IMR-90 (cell line): ENCODE data around the gene EXOC6. TPM values are rescaled to one million over a fixed set of nuclear protein-coding genes. Genes with fewer than 3 reads are reported as not detected.

Source experiments
- ATAC-seq: fragments of 200-7000 bp; cut with Tn5 transposase; 2 replicates; pipeline ENCODE4 v1.9.1; 2020; ENCODE audit warnings: low read depth, mild to moderate bottlenecking, moderate library complexity
- BruUV-seq: library from RNA; stranded (reverse); fragments of 400-500 nt; replicated peaks from 2 replicates; lab custom pipeline; 2021; lab: Mats Ljungman, UMichigan
- CTCF ChIA-PET: fragments of 300-600 bp; formaldehyde crosslinking; extraction: SDS; loops from one replicate; lab custom pipeline; 2021; ENCODE audit warnings: antibody characterized with exemption; lab: Yijun Ruan, JAX
- POLR2A ChIA-PET: fragments of 300-600 bp; sonication (Branson Sonifier 250); formaldehyde crosslinking; loops from one replicate; lab custom pipeline; 2022; ENCODE audit warnings: antibody characterized with exemption; ENCODE audit not compliant: unreplicated experiment; lab: Charles Lee
- DNase-seq: peaks from one replicate; pipeline ENCODE4 v3.0.0; 2013
- H2AFZ ChIP-seq: replicated peaks from 2 replicates; pipeline ENCODE3; 2013; ENCODE audit warnings: low read length, mild to moderate bottlenecking; ENCODE audit not compliant: poor library complexity
- H2AK5ac ChIP-seq: 2 replicates; pipeline ENCODE4 v1.6.1; 2013; ENCODE audit warnings: low read depth, low read length, inconsistent platforms
- H2AK9ac ChIP-seq: replicated peaks from 2 replicates; pipeline ENCODE3; 2013; ENCODE audit warnings: mild to moderate bottlenecking, low read depth, low read length, moderate library complexity; ENCODE audit not compliant: poor library complexity
- H2BK120ac ChIP-seq: 2 replicates; pipeline ENCODE4 v1.6.1; 2013; ENCODE audit warnings: low read depth, low read length, inconsistent platforms
- H2BK15ac ChIP-seq: 3 replicates; pipeline ENCODE4 v1.6.1; 2013; ENCODE audit warnings: low read depth, low read length, inconsistent platforms
- H2BK20ac ChIP-seq: 2 replicates; pipeline ENCODE4 v1.6.1; 2013; ENCODE audit warnings: low read depth, mild to moderate bottlenecking, inconsistent platforms, low read length, moderate library complexity
- H2BK5ac ChIP-seq: 2 replicates; pipeline ENCODE4 v1.6.1; 2013; ENCODE audit warnings: mild to moderate bottlenecking, low read depth, low read length, inconsistent platforms; ENCODE audit not compliant: poor library complexity, severe bottlenecking
- H3K14ac ChIP-seq: replicated peaks from 2 replicates; pipeline ENCODE4 v1.6.1; 2013; ENCODE audit warnings: low read depth, low read length, inconsistent platforms
- H3K18ac ChIP-seq: 2 replicates; pipeline ENCODE4 v1.6.1; 2013; ENCODE audit warnings: low read depth, low read length, control low read depth
- H3K23ac ChIP-seq: 2 replicates; pipeline ENCODE4 v1.6.1; 2013; ENCODE audit warnings: low read depth, low read length, inconsistent platforms
- H3K27ac ChIP-seq: 2 replicates; pipeline ENCODE4 v1.5.1; 2013; ENCODE audit warnings: mild to moderate bottlenecking, control low read depth, low read length; ENCODE audit not compliant: insufficient read depth
- H3K27me3 ChIP-seq: 2 replicates; pipeline ENCODE4 v1.6.1; 2013; ENCODE audit warnings: low read length; ENCODE audit not compliant: control insufficient read depth, insufficient read depth
- H3K36me3 ChIP-seq: 2 replicates; pipeline ENCODE4 v1.6.1; 2013; ENCODE audit warnings: low read length, mixed read lengths; ENCODE audit not compliant: control insufficient read depth, insufficient read depth
- H3K4ac ChIP-seq: 2 replicates; pipeline ENCODE4 v1.6.1; 2013; ENCODE audit warnings: low read depth, low read length, inconsistent platforms
- H3K4me1 ChIP-seq: 2 replicates; pipeline ENCODE4 v1.6.1; 2013; ENCODE audit warnings: low read length, mixed read lengths; ENCODE audit not compliant: control insufficient read depth, insufficient read depth
- H3K4me2 ChIP-seq: 2 replicates; pipeline ENCODE4 v1.6.1; 2013; ENCODE audit warnings: low read depth, mild to moderate bottlenecking, control low read depth, low read length, moderate library complexity
- H3K4me3 ChIP-seq: 2 replicates; pipeline ENCODE4 v1.5.1; 2013; ENCODE audit warnings: low read depth, mild to moderate bottlenecking, control low read depth, low read length, moderate library complexity; ENCODE audit not compliant: insufficient read depth
- H3K56ac ChIP-seq: 2 replicates; pipeline ENCODE4 v1.6.1; 2013; ENCODE audit warnings: low read length, inconsistent platforms; ENCODE audit not compliant: insufficient read depth; ENCODE audit errors: extremely low read depth
- H3K79me1 ChIP-seq, 2 experiments: 2 replicates each; pipeline ENCODE4 v1.6.1; 2013; ENCODE audit warnings: low read length in 2 of 2, inconsistent platforms in 1 of 2, low read depth in 1 of 2
- H3K9ac ChIP-seq: 2 replicates; pipeline ENCODE4 v1.6.1; 2013; ENCODE audit warnings: low read depth, low read length, control low read depth
- H3K9me1 ChIP-seq: 2 replicates; pipeline ENCODE4 v1.6.1; 2013; ENCODE audit warnings: low read length, inconsistent platforms; ENCODE audit not compliant: insufficient read depth
- H3K9me3 ChIP-seq: 2 replicates; pipeline ENCODE4 v1.6.1; 2013; ENCODE audit warnings: low read length; ENCODE audit not compliant: control insufficient read depth, insufficient read depth
- H4K20me1 ChIP-seq: 2 replicates; pipeline ENCODE4 v1.6.1; 2013; ENCODE audit warnings: low read length, inconsistent platforms; ENCODE audit not compliant: insufficient read depth
- H4K5ac ChIP-seq: 2 replicates; pipeline ENCODE4 v1.6.1; 2013; ENCODE audit warnings: mild to moderate bottlenecking, low read depth, low read length, control low read depth
- H4K8ac ChIP-seq, 2 experiments: 2 replicates each; pipeline ENCODE4 v1.6.1; 2013; ENCODE audit warnings: low read depth in 2 of 2, low read length in 2 of 2, control low read depth in 1 of 2, inconsistent platforms in 1 of 2
- H4K91ac ChIP-seq: 2 replicates; pipeline ENCODE4 v1.6.1; 2013; ENCODE audit warnings: low read depth, low read length, inconsistent platforms; ENCODE audit not compliant: insufficient read depth
- BHLHE40 ChIP-seq: fragments of 150-350 bp; IDR thresholded peaks from 2 replicates; pipeline ENCODE4 v1.6.1; 2016; ENCODE audit warnings: mild to moderate bottlenecking, low read depth, low read length
- CEBPB ChIP-seq: IDR thresholded peaks from 2 replicates; pipeline ENCODE4 v1.6.1; 2012; ENCODE audit warnings: low read depth, low read length, improper control_type of control experiment
- CHD1 ChIP-seq: IDR thresholded peaks from 2 replicates; pipeline ENCODE4 v1.6.1; 2012; ENCODE audit warnings: low read depth, low read length, improper control_type of control experiment
- CTCF ChIP-seq: conservative IDR thresholded peaks from 2 replicates; pipeline ENCODE4 v1.5.1; 2012; ENCODE audit warnings: mild to moderate bottlenecking, low read depth, low read length, improper control_type of control experiment
- ELK1 ChIP-seq: fragments of 150-350 bp; IDR thresholded peaks from 2 replicates; pipeline ENCODE4 v1.6.1; 2016; ENCODE audit warnings: low read depth, mild to moderate bottlenecking, low read length, moderate library complexity, borderline replicate concordance
- FOS ChIP-seq: fragments of 150-350 bp; IDR thresholded peaks from 2 replicates; pipeline ENCODE4 v1.6.1; 2016; ENCODE audit warnings: low read depth, low read length
- MAFK ChIP-seq: IDR thresholded peaks from 2 replicates; pipeline ENCODE4 v1.6.1; 2012; ENCODE audit warnings: low read depth, low read length, improper control_type of control experiment
- MAZ ChIP-seq: IDR thresholded peaks from 2 replicates; pipeline ENCODE4 v1.6.1; 2012; ENCODE audit warnings: low read depth, mild to moderate bottlenecking, low read length, improper control_type of control experiment, moderate library complexity, borderline replicate concordance
- MXI1 ChIP-seq: IDR thresholded peaks from 2 replicates; pipeline ENCODE4 v1.6.1; 2012; ENCODE audit warnings: low read depth, mild to moderate bottlenecking, low read length, moderate library complexity, borderline replicate concordance
- NFE2L2 ChIP-seq: fragments of 150-350 bp; IDR thresholded peaks from 2 replicates; pipeline ENCODE4 v1.6.1; 2016; ENCODE audit warnings: low read depth, mild to moderate bottlenecking, low read length
- POLR2A ChIP-seq: IDR thresholded peaks from 2 replicates; pipeline ENCODE4 v1.6.1; 2012; ENCODE audit warnings: mild to moderate bottlenecking, low read depth, low read length
- RAD21 ChIP-seq: IDR thresholded peaks from 2 replicates; pipeline ENCODE4 v1.6.1; 2012; ENCODE audit warnings: low read length, improper control_type of control experiment
- RCOR1 ChIP-seq: IDR thresholded peaks from 2 replicates; pipeline ENCODE4 v1.6.1; 2012; ENCODE audit warnings: mild to moderate bottlenecking, low read length, improper control_type of control experiment; ENCODE audit not compliant: insufficient replicate concordance
- RFX5 ChIP-seq: IDR thresholded peaks from 2 replicates; pipeline ENCODE4 v1.8.0; 2012; ENCODE audit warnings: low read depth, mild to moderate bottlenecking, low read length, moderate library complexity
- SMC3 ChIP-seq: fragments of 150-350 bp; IDR thresholded peaks from 2 replicates; pipeline ENCODE4 v1.6.1; 2016; ENCODE audit warnings: low read depth, mild to moderate bottlenecking, antibody characterized with exemption, low read length, moderate library complexity
- USF2 ChIP-seq: fragments of 150-350 bp; IDR thresholded peaks from 2 replicates; pipeline ENCODE4 v1.6.1; 2017; ENCODE audit warnings: mild to moderate bottlenecking, antibody characterized with exemption, low read length, low read depth
- WGBS, 2 experiments: methylation state at CpG; one replicate each; pipeline versions ENCODE4 v1.1.5 to v1.1.7; 2013; ENCODE audit warnings: missing lambda C conversion rate in 2 of 2; ENCODE audit not compliant: insufficient read length in 1 of 2; ENCODE audit errors: extremely low coverage in 2 of 2; 5-methylcytosine and 5-hydroxymethylcytosine counted together
- dilution Hi-C: fragments of 300-500 bp; cut with HindIII; formaldehyde crosslinking; loops from one replicate; pipeline ENCODE4 v1.14.3; 2018; ENCODE audit warnings: low sequenced_read_pairs; ENCODE audit not compliant: unreplicated experiment
- in situ Hi-C: fragments of 300-500 bp; cut with MboI; formaldehyde crosslinking; loops from 3 replicates; pipeline ENCODE4 v1.14.3; 2019; ENCODE audit warnings: low sequenced_read_pairs, inconsistent platforms, mixed read lengths
- intact Hi-C: fragments of 100-400 bp; cut with micrococcal nuclease; formaldehyde crosslinking; loops from 2 replicates; pipeline ENCODE4 v1.10.0; 2022
- polyA plus RNA-seq, 3 experiments: library from polyadenylated mRNA; depleted of rRNA; stranded (reverse); fragments of >200 nt; gene quantifications; 2 replicates each; pipeline ENCODE4 v1.2.3, GENCODE V29; 2012; ENCODE audit warnings: low replicate concordance in 1 of 3
- total RNA-seq: library from RNA; depleted of rRNA; stranded (reverse); fragments of >200 nt; gene quantifications from 2 replicates; pipeline ENCODE4 v1.2.3, GENCODE V29; 2012

EXOC6 gene
- total and polyA plus RNA-seq, 2 of the 4 experiments (the other 2 are of a cell fraction): 4.5 to 11.5 TPM

GRCh38 chr10:92868036-92868435 lies 19.7 kb downstream of the EXOC6 start:
- in situ Hi-C loops (no loop called here), intact Hi-C loops (no loop called here), dilution Hi-C loops (no loop called here)
- Histone ChIP-seq H4K91ac (no peak overlapping the region), H3K36me3 (no peaks in the 10 kb centered on the region), H2AK9ac (no peak overlapping the region), H2BK120ac (no peak overlapping the region), H3K4me2 (no peak overlapping the region), H3K14ac (no peak overlapping the region), H3K27me3 (no peaks in the 10 kb centered on the region), H3K18ac (no peak overlapping the region), H4K8ac (no peak overlapping the region), H3K56ac (no peak overlapping the region), H2BK15ac (no peak overlapping the region), H3K4me3 (no peak overlapping the region), H2BK20ac (no peak overlapping the region), H2AK5ac (no peak overlapping the region), H2BK5ac (no peak overlapping the region), H3K79me1 (peaks cover 13 to 27% of the 10 kb centered on the region in 2 experiments), H3K23ac (no peak overlapping the region), H2AFZ (no peak overlapping the region), H3K9me1 (no peaks in the 10 kb centered on the region), H3K4me1 (no peaks in the 10 kb centered on the region), H3K27ac (no peak overlapping the region), H3K9ac (no peak overlapping the region), H3K9me3 (no peaks in the 10 kb centered on the region), H4K5ac (no peak overlapping the region), H4K20me1 (no peaks in the 10 kb centered on the region), H3K4ac (no peak overlapping the region)
- no TSS peak for BruUV-seq
- POLR2A ChIA-PET: no interaction called here
- ATAC-seq (no peak), DNase-seq (no peak)
- CTCF ChIA-PET: interaction anchor here (2.5 kb wide), 1 partner anchor 25 kb away, joined by 6 read pairs; no protein-coding TSS in a partner anchor
- WGBS, 2 experiments: no CpG with 5 or more reads among the region's 3 CpGs
- TF ChIP-seq RFX5: no peak
- no peak for TF ChIP-seq ELK1
- no peak for TF ChIP-seq FOS
- no peak for TF ChIP-seq SMC3
- no peak for TF ChIP-seq BHLHE40
- no peak for TF ChIP-seq NFE2L2
- TF ChIP-seq CTCF: no peak
- TF ChIP-seq MXI1: no peak
- TF ChIP-seq MAFK: no peak
- no peak for TF ChIP-seq USF2
- TF ChIP-seq CHD1: no peak
- no peak for TF ChIP-seq CEBPB
- TF ChIP-seq RAD21: no peak
- TF ChIP-seq POLR2A: no peak
- TF ChIP-seq RCOR1: no peak
- no peak for TF ChIP-seq MAZ
